Parathyroid adenoma (tissue), 2 donors: Measurements from ENCODE around the gene NRAS.

Experiments used
- H2AFZ ChIP-seq: fragments of 300-600 bp; sonication (generic); one replicate; pipeline ENCODE4 v1.7.0; 2017; ENCODE audit warnings: antibody characterized with exemption, mild to moderate bottlenecking
- H3K27ac ChIP-seq: fragments of 300-600 bp; sonication (generic); one replicate; pipeline ENCODE4 v1.7.0; 2017
- H3K27me3 ChIP-seq: fragments of 300-600 bp; sonication (generic); one replicate; pipeline ENCODE4 v1.7.0; 2017; ENCODE audit warnings: low read length; ENCODE audit not compliant: control insufficient read depth, insufficient read depth
- H3K36me3 ChIP-seq: fragments of 300-600 bp; sonication (generic); one replicate; pipeline ENCODE4 v1.7.0; 2017; ENCODE audit warnings: low read length; ENCODE audit not compliant: control insufficient read depth, insufficient read depth
- H3K4me1 ChIP-seq: fragments of 300-600 bp; sonication (generic); one replicate; pipeline ENCODE4 v1.7.0; 2017; ENCODE audit warnings: control low read depth
- H3K4me2 ChIP-seq: fragments of 300-600 bp; sonication (generic); one replicate; pipeline ENCODE4 v1.7.0; 2017; ENCODE audit warnings: low read length
- H3K4me3 ChIP-seq: fragments of 300-600 bp; sonication (generic); one replicate; pipeline ENCODE4 v1.7.0; 2017; ENCODE audit warnings: low read depth, low read length
- H3K79me2 ChIP-seq: fragments of 300-600 bp; sonication (generic); one replicate; pipeline ENCODE4 v1.7.0; 2017; ENCODE audit warnings: control low read depth
- H3K9ac ChIP-seq: fragments of 300-600 bp; sonication (generic); one replicate; pipeline ENCODE4 v1.7.0; 2017; ENCODE audit warnings: mild to moderate bottlenecking
- H3K9me3 ChIP-seq: fragments of 300-600 bp; sonication (generic); one replicate; pipeline ENCODE4 v1.7.0; 2017; ENCODE audit warnings: low read length; ENCODE audit not compliant: control insufficient read depth
- CTCF ChIP-seq: fragments of 300-600 bp; sonication (generic); IDR thresholded peaks from one replicate; pipeline ENCODE4 v1.7.0; 2017; ENCODE audit warnings: antibody characterized with exemption, mild to moderate bottlenecking
- donor health status: primary hyperparathyroidism.

NRAS gene

GRCh38 chr1:114728553-114728952, 12.0 kb upstream of the NRAS start:
- H3K27ac ChIP-seq: no peak overlapping the region
- TF ChIP-seq CTCF: no peak
- no peaks in the 10 kb centered on the region for H3K36me3 ChIP-seq
- H3K27me3 ChIP-seq: no peaks in the 10 kb centered on the region
- H3K4me1 ChIP-seq: no peaks in the 10 kb centered on the region
- H3K9me3 ChIP-seq: no peaks in the 10 kb centered on the region
- H3K9ac ChIP-seq: no peak overlapping the region
- no peak overlapping the region for H3K4me2 ChIP-seq
- H3K4me3 ChIP-seq: no peak overlapping the region
- H3K79me2 ChIP-seq: no peaks in the 10 kb centered on the region
- no peak overlapping the region for H2AFZ ChIP-seq

- Histone ChIP-seq H3K27me3 (no peaks in the 10 kb centered on the region), H3K9ac (no peak overlapping the region), H2AFZ (no peak overlapping the region), H3K4me3 (no peak overlapping the region), H3K79me2 (no peaks in the 10 kb centered on the region), H3K27ac (no peak overlapping the region), H3K9me3 (no peaks in the 10 kb centered on the region), H3K4me1 (no peaks in the 10 kb centered on the region), H3K4me2 (no peak overlapping the region), H3K36me3 (no peaks in the 10 kb centered on the region)
- TF ChIP-seq CTCF: no peak
Measured at GRCh38 chr1:114725230-114725629, 8.7 kb upstream of the NRAS start.

DNA sequence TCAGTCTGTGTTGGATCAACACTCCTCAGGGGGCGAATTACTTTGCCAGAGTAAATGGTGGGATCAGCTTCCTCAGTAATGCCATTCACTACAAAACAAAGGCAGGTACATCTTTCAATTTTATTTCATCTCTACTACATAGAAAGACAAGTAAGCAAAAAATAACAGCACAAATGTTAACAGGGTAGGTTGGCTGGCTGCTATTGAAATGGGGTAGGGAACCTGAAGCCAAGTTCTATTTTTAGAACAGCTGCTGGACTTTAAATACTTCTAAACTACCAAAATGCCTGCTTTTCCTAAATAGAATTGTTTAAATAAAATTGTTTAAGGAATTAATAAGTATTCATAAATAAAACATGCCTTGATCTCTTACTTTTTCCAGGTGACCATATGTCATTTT, 7.3 kb upstream of the NRAS start:
- H3K4me1 ChIP-seq: no peaks in the 10 kb centered on the region
- H3K27me3 ChIP-seq: no peaks in the 10 kb centered on the region
- H3K9me3 ChIP-seq: no peaks in the 10 kb centered on the region
- no peak for TF ChIP-seq CTCF
- no peaks in the 10 kb centered on the region for H3K79me2 ChIP-seq
- H3K9ac ChIP-seq: no peak overlapping the region
- no peak overlapping the region for H2AFZ ChIP-seq
- H3K4me3 ChIP-seq: no peak overlapping the region
- no peaks in the 10 kb centered on the region for H3K36me3 ChIP-seq
- no peak overlapping the region for H3K27ac ChIP-seq
- no peak overlapping the region for H3K4me2 ChIP-seq

GRCh38 chr1:114723457-114723856, 6.9 kb upstream of the NRAS start:
- no peaks in the 10 kb centered on the region for H3K79me2 ChIP-seq
- no peak overlapping the region for H3K9ac ChIP-seq
- H3K4me2 ChIP-seq: no peak overlapping the region
- H3K27ac ChIP-seq: no peak overlapping the region
- no peak for TF ChIP-seq CTCF
- H3K36me3 ChIP-seq: no peaks in the 10 kb centered on the region
- no peaks in the 10 kb centered on the region for H3K9me3 ChIP-seq
- no peaks in the 10 kb centered on the region for H3K27me3 ChIP-seq
- H3K4me3 ChIP-seq: no peak overlapping the region
- no peak overlapping the region for H2AFZ ChIP-seq
- H3K4me1 ChIP-seq: no peaks in the 10 kb centered on the region

DNA sequence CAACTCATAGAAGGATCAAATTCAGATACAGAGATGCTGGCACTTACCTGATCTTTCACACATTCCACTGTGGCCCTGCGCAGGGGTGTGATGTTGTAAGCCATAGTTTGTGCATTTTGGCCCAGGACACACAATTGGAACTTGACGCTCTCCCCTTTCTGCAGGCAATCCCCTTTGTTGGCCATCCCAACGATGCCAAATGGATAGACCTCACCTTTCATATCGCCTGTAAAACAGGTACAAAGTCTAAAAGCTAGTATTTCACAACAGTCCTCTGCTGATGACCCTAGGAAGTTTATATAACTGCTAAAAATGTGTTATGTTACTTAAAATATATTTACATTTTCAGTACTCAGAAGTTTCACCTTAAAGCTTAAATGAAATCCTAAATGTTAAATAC, 3.9 kb upstream of the NRAS start:
- no peaks in the 10 kb centered on the region for H3K27me3 ChIP-seq
- TF ChIP-seq CTCF: no peak
- H2AFZ ChIP-seq: no peak overlapping the region
- H3K9me3 ChIP-seq: no peaks in the 10 kb centered on the region
- no peak overlapping the region for H3K27ac ChIP-seq
- H3K4me2 ChIP-seq: no peak overlapping the region
- peaks cover 3% of the 10 kb centered on the region for H3K79me2 ChIP-seq
- no peak overlapping the region for H3K4me3 ChIP-seq
- H3K4me1 ChIP-seq: no peaks in the 10 kb centered on the region
- no peaks in the 10 kb centered on the region for H3K36me3 ChIP-seq
- H3K9ac ChIP-seq: no peak overlapping the region
